ENCODE data around the gene MED8.
A peak's percentile ranks its signal among the peaks of the same experiment; 100 is the strongest.

Gene MED8

GRCh38 chr1:43398227-43398626, 8.6 kb upstream of the MED8 start:
- no peak overlapping the region for H3K27ac ChIP-seq
- no peak for TF ChIP-seq ZFX (IDR thresholded peaks at IDR 0.05; ENCODE audit: borderline replicate concordance)

GRCh38 chr1:43396059-43396458, 6.5 kb upstream of the MED8 start:
- TF ChIP-seq CTCF (IDR thresholded peaks at IDR 0.05) (no peak), ZFX (IDR thresholded peaks at IDR 0.05; ENCODE audit: borderline replicate concordance) (no peak)
- peak overlapping the region; percentile 13; the same call in 1 of the 2 replicates for H3K27ac ChIP-seq

- peak overlapping the region; percentile 13; the same call in 1 of the 2 replicates for H3K27ac ChIP-seq
- TF ChIP-seq ZFX (IDR thresholded peaks at IDR 0.05; ENCODE audit: borderline replicate concordance) (no peak), CTCF (IDR thresholded peaks at IDR 0.05) (no peak)
These were observed 5.9 kb upstream of the MED8 start for GRCh38 chr1:43395523-43395922.

GRCh38 chr1:43392702-43393101, 3.1 kb upstream of the MED8 start:
- H3K27ac ChIP-seq = no peak overlapping the region
- TF ChIP-seq CTCF (IDR thresholded peaks at IDR 0.05) = no peak
- TF ChIP-seq ZFX (IDR thresholded peaks at IDR 0.05; ENCODE audit: borderline replicate concordance) = no peak

- H3K27ac ChIP-seq = peak overlapping the region; percentile 80
- no peak for TF ChIP-seq CTCF (IDR thresholded peaks at IDR 0.05)
- no peak for TF ChIP-seq ZFX (IDR thresholded peaks at IDR 0.05; ENCODE audit: borderline replicate concordance)
These were observed 987 bp downstream of the MED8 start for GRCh38 chr1:43388613-43389012.

GRCh38 chr1:43387976-43388599, 1.5 kb downstream of the MED8 start:
- no peak overlapping the region for H3K27ac ChIP-seq
- no peak for TF ChIP-seq ZFX (IDR thresholded peaks at IDR 0.05; ENCODE audit: borderline replicate concordance)
- no peak for TF ChIP-seq CTCF (IDR thresholded peaks at IDR 0.05)

- TF ChIP-seq CTCF (IDR thresholded peaks at IDR 0.05) = no peak
- no peak for TF ChIP-seq ZFX (IDR thresholded peaks at IDR 0.05; ENCODE audit: borderline replicate concordance)
- no peak overlapping the region for H3K27ac ChIP-seq
These were observed 2.9 kb downstream of the MED8 start for GRCh38 chr1:43386676-43387075.

GRCh38 chr1:43383449-43383848, 6.2 kb downstream of the MED8 start:
- H3K27ac ChIP-seq = no peak overlapping the region
- TF ChIP-seq CTCF (IDR thresholded peaks at IDR 0.05) = peak; percentile 19; the same call in 1 of the 2 replicates
- TF ChIP-seq ZFX (IDR thresholded peaks at IDR 0.05; ENCODE audit: borderline replicate concordance) = no peak

Data from 22Rv1 (cell line).